K562 (cell line): ENCODE results near the gene PDF. TPM values are rescaled to one million over a fixed set of nuclear protein-coding genes. Genes with fewer than 3 reads are reported as not detected.

Experiments used
- BRD4 ChIP-seq: fragments of 200-600 bp; sonication (generic); IDR thresholded peaks from 2 replicates; pipeline ENCODE4 v1.6.1; 2017; ENCODE audit warnings: inconsistent platforms
- BRF2 ChIP-seq: IDR thresholded peaks from 3 replicates; pipeline ENCODE4 v1.6.1; 2011; ENCODE audit warnings: borderline replicate concordance, mild to moderate bottlenecking; ENCODE audit not compliant: insufficient read length, insufficient read depth
- CBX8 ChIP-seq: fragments of 200-600 bp; sonication (generic); IDR thresholded peaks from 2 replicates; pipeline ENCODE4 v1.6.1; 2012; ENCODE audit warnings: borderline replicate concordance, mixed run types, low read depth, mild to moderate bottlenecking, moderate library complexity, mixed read lengths, low read length, control low read depth, inconsistent platforms; ENCODE audit not compliant: poor library complexity, severe bottlenecking; ENCODE audit errors: extremely low read depth
- CREM ChIP-seq: IDR thresholded peaks from 2 replicates; pipeline ENCODE4 v1.6.1; 2014; ENCODE audit warnings: antibody characterized with exemption, low read depth
- ETS1 ChIP-seq: conservative IDR thresholded peaks from 2 replicates; pipeline ENCODE4 v1.6.1; 2011; ENCODE audit warnings: low read depth, mild to moderate bottlenecking, low read length; ENCODE audit not compliant: control insufficient read depth
- HDGF ChIP-seq: fragments of 450-650 bp; IDR thresholded peaks from 2 replicates; pipeline ENCODE4 v1.6.1; 2016
- HLTF ChIP-seq: fragments of 450-650 bp; IDR thresholded peaks from 2 replicates; pipeline ENCODE4 v1.6.1; 2016
- MAX ChIP-seq: sonication (generic); formaldehyde crosslinking; IDR thresholded peaks from 2 replicates; pipeline ENCODE4 v1.9.0; 2022; ENCODE audit warnings: mild to moderate bottlenecking, missing genetic modification reagents
- MTA3 ChIP-seq: fragments of 450-650 bp; formaldehyde crosslinking; IDR thresholded peaks from 2 replicates; pipeline ENCODE4 v1.6.1; 2017; ENCODE audit warnings: mild to moderate bottlenecking, borderline replicate concordance
- MXD1 ChIP-seq: fragments of 250-450 bp; sonication (Bioruptor Pico); IDR thresholded peaks from 2 replicates; pipeline ENCODE4 v1.8.0; 2021; ENCODE audit warnings: borderline replicate concordance, mild to moderate bottlenecking, moderate library complexity; ENCODE audit not compliant: poor library complexity, severe bottlenecking
- NCOA6 ChIP-seq: fragments of 450-650 bp; IDR thresholded peaks from 2 replicates; pipeline ENCODE4 v1.6.1; 2017; ENCODE audit warnings: mild to moderate bottlenecking
- PHF20 ChIP-seq: fragments of 450-650 bp; IDR thresholded peaks from 2 replicates; pipeline ENCODE4 v1.6.1; 2018; ENCODE audit not compliant: partially characterized antibody
- PKNOX1 ChIP-seq: fragments of 450-650 bp; IDR thresholded peaks from 2 replicates; pipeline ENCODE4 v1.6.1; 2016
- PML ChIP-seq: IDR thresholded peaks from 2 replicates; pipeline ENCODE4 v1.6.1; 2012; ENCODE audit warnings: low read length, inconsistent platforms
- RBBP5 ChIP-seq: fragments of 200-600 bp; sonication (generic); IDR thresholded peaks from 2 replicates; pipeline ENCODE4 v1.6.1; 2012; ENCODE audit warnings: borderline replicate concordance, mild to moderate bottlenecking, low read length, control low read depth, inconsistent platforms; ENCODE audit not compliant: insufficient read depth, poor library complexity, severe bottlenecking
- RBM15 ChIP-seq: fragments of 200-400 bp; formaldehyde crosslinking; IDR thresholded peaks from 2 replicates; pipeline ENCODE4 v1.6.1; 2018; ENCODE audit warnings: mild to moderate bottlenecking, low read length, moderate library complexity; ENCODE audit not compliant: insufficient read depth
- SMARCB1 ChIP-seq: IDR thresholded peaks from 2 replicates; pipeline ENCODE4 v1.6.1; 2011; ENCODE audit warnings: improper control_type of control experiment, low read depth; ENCODE audit not compliant: insufficient read length
- SOX6 ChIP-seq: fragments of 450-650 bp; IDR thresholded peaks from 2 replicates; pipeline ENCODE4 v1.6.1; 2014; ENCODE audit warnings: mild to moderate bottlenecking
- STAT5A ChIP-seq: IDR thresholded peaks from 2 replicates; pipeline ENCODE4 v1.6.1; 2012; ENCODE audit warnings: low read length, inconsistent platforms, borderline replicate concordance
- TAF9B ChIP-seq: fragments of 450-650 bp; IDR thresholded peaks from 2 replicates; pipeline ENCODE4 v1.6.1; 2018; ENCODE audit warnings: mild to moderate bottlenecking; ENCODE audit not compliant: partially characterized antibody
- TARDBP ChIP-seq: fragments of 450-650 bp; IDR thresholded peaks from 2 replicates; pipeline ENCODE4 v1.6.1; 2016
- YY1 ChIP-seq, 3 experiments: IDR thresholded peaks; 2 replicates each; pipeline ENCODE4 v1.6.1; 2011; ENCODE audit warnings: low read length in 2 of 3, mild to moderate bottlenecking in 2 of 3, moderate library complexity in 2 of 3, borderline replicate concordance in 1 of 3, control low read depth in 1 of 3, low read depth in 1 of 3; ENCODE audit not compliant: insufficient read depth in 3 of 3, insufficient replicate concordance in 2 of 3, control insufficient read depth in 1 of 3, insufficient read length in 1 of 3; ENCODE audit errors: extremely low read depth in 1 of 3
- ZFX ChIP-seq: sonication (generic); formaldehyde crosslinking; IDR thresholded peaks from 2 replicates; pipeline ENCODE4 v1.8.0; 2022; ENCODE audit warnings: mild to moderate bottlenecking, missing genetic modification reagents, moderate library complexity
- ZSCAN29 ChIP-seq: fragments of 450-650 bp; IDR thresholded peaks from 2 replicates; pipeline ENCODE4 v1.6.1; 2017
- polyA plus RNA-seq, 8 experiments: library from polyadenylated mRNA; depleted of rRNA in 4 of 8; stranded (reverse) in 5 of 8; unstranded in 3 of 8; fragments of >200 nt; fragmentation: Nextera tagmentation in 2 of 8; fragmentation: Illumina TruSeq in 1 of 8; extraction: Ambion mirVana in 2 of 8; extraction: Trizol in 1 of 8; gene quantifications; 2 replicates each; pipeline versions ENCODE4 v1.2.1 to v1.2.3, GENCODE V29; 2011 to 2014; ENCODE audit warnings: inconsistent platforms in 1 of 8, missing spikeins in 1 of 8
- total RNA-seq, 7 experiments: library from RNA; depleted of rRNA in 6 of 7; stranded (reverse); fragments of >200 nt in 6 of 7; fragmentation: Illumina TruSeq in 2 of 7; extraction: Trizol in 2 of 7; gene quantifications; 2 replicates each; pipeline versions ENCODE4 v1.2.1 to v1.2.3, GENCODE V29; 2011 to 2021; ENCODE audit warnings: low replicate concordance in 1 of 7

PDF gene
- total and polyA plus RNA-seq, 9 of the 15 experiments (the other 6 are each of a cell fraction or from before 2014, with no cell fraction given), result 0.15 to 72.4 (median 5.6) TPM

- TF ChIP-seq ETS1 (peak; percentile 92), ZSCAN29 (no peak), NCOA6 (no peak), HLTF (peak; percentile 25; the same call in 1 of the 2 replicates), CREM (peak; percentile 97), MAX (peak; percentile 73), CBX8 (no peak), TARDBP (0 out of 2 replicates have a peak, but pooled peaks have one; percentile 40), TAF9B (peak; percentile 97), SOX6 (peak; percentile 37), PHF20 (peak; percentile 88), HDGF (no peak), YY1 (IDR thresholded peaks at IDR 0.05; ENCODE audit: borderline replicate concordance in 1 of 3, control insufficient read depth in 1 of 3, extremely low read depth in 1 of 3, insufficient read depth in 3 of 3, insufficient read length in 1 of 3, insufficient replicate concordance in 2 of 3, low read depth in 1 of 3, low read length in 2 of 3) (peak; percentile 77 to 98 (median 95)), MTA3 (peak; percentile 87), MXD1 (CRISPR knock-in tag) (peak; percentile 46), BRD4 (0 out of 2 replicates have a peak, but pooled peaks have one; percentile 52), RBBP5 (peak; percentile 96), PML (peak; percentile 84), STAT5A (peak; percentile 61; the same call in 1 of the 2 replicates), PKNOX1 (peak; percentile 69), ZFX (peak; percentile 86), RBM15 (no peak), BRF2 (no peak), SMARCB1 (no peak)
Measured at GRCh38 chr16:69339289-69340094, 9.1 kb upstream of the PDF start, which contains the start of the genes COG8 and NIP7 (continued).
